B cell (primary cell): ENCODE data around the gene ADAMTS16. TPM values are rescaled to one million over a fixed set of nuclear protein-coding genes. Genes with fewer than 3 reads are reported as not detected.

Experiments
- ATAC-seq: fragments of 200-7000 bp; cut with Tn5 transposase; one replicate; pipeline ENCODE4 v1.10.0; 2021; ENCODE audit warnings: low read depth, mild to moderate bottlenecking, moderate number of reproducible peaks, moderate library complexity
- CTCF ChIA-PET: fragments of 350-600 bp; sonication (Branson Sonifier 250); formaldehyde crosslinking; loops from one replicate; lab custom pipeline; 2021; ENCODE audit warnings: antibody characterized with exemption, inconsistent platforms; lab: Charles Lee
- POLR2A ChIA-PET: fragments of 350-600 bp; sonication (Branson Sonifier 250); formaldehyde crosslinking; loops from one replicate; lab custom pipeline; 2021; ENCODE audit warnings: antibody characterized with exemption; lab: Charles Lee
- DNase-seq: peaks from one replicate; pipeline ENCODE4 v3.0.0; 2013
- H2AFZ ChIP-seq: 2 replicates; pipeline ENCODE4 v1.6.1; 2012; ENCODE audit warnings: mild to moderate bottlenecking, low read depth, low read length; ENCODE audit not compliant: insufficient read depth, poor library complexity, severe bottlenecking
- H3K27ac ChIP-seq, 2 donors: 1 replicate in 1 of 2; 2 replicates in 1 of 2; pipeline ENCODE4 v1.5.1; 2012 to 2013; ENCODE audit warnings: low read length in 2 of 2, mild to moderate bottlenecking in 2 of 2, moderate library complexity in 1 of 2
- H3K27me3 ChIP-seq, 4 experiments: fragments of 200-600 bp in 1 of 4; sonication (generic) in 1 of 4; replicated peaks in 1 of 4; 1 replicate in 2 of 4; 2 replicates in 2 of 4; pipeline versions ENCODE4 v1.6.1 to v1.7.0; 2013 to 2016; ENCODE audit warnings: low read length in 3 of 4, mild to moderate bottlenecking in 2 of 4, mixed read lengths in 1 of 4, moderate library complexity in 1 of 4; ENCODE audit not compliant: insufficient read depth in 4 of 4, control insufficient read depth in 3 of 4; ENCODE audit errors: control extremely low read depth in 1 of 4
- H3K36me3 ChIP-seq, 2 experiments: replicated peaks in 1 of 2; 1 replicate in 1 of 2; 2 replicates in 1 of 2; pipeline versions ENCODE4 v1.6.1 to v1.7.1; 2013; ENCODE audit warnings: low read length in 1 of 2; ENCODE audit not compliant: insufficient read depth in 2 of 2, control insufficient read depth in 1 of 2; ENCODE audit errors: control extremely low read depth in 1 of 2, extremely low read depth in 1 of 2
- H3K4me1 ChIP-seq, 2 donors: fragments of 200-600 bp in 1 of 2; sonication (generic) in 1 of 2; 1 replicate in 1 of 2; 2 replicates in 1 of 2; pipeline versions ENCODE4 v1.5.1 to v1.6.1; 2013 to 2017; ENCODE audit warnings: low read length in 2 of 2; ENCODE audit not compliant: control insufficient read depth in 2 of 2, insufficient read depth in 2 of 2
- H3K4me2 ChIP-seq: replicated peaks from 2 replicates; pipeline ENCODE3; 2012; ENCODE audit warnings: mild to moderate bottlenecking, low read depth, low read length; ENCODE audit not compliant: poor library complexity, severe bottlenecking
- H3K4me3 ChIP-seq, 5 experiments: fragments of 200-600 bp in 1 of 5; sonication (generic) in 1 of 5; 1 replicate in 3 of 5; 2 replicates in 2 of 5; pipeline versions ENCODE4 v1.5.1 to v1.7.0; 2011 to 2016; ENCODE audit warnings: low read length in 4 of 5, mild to moderate bottlenecking in 4 of 5, low read depth in 2 of 5, control low read depth in 1 of 5, moderate library complexity in 1 of 5; ENCODE audit not compliant: insufficient read depth in 1 of 5; ENCODE audit errors: control extremely low read depth in 1 of 5, extremely low read depth in 1 of 5
- H3K79me2 ChIP-seq: fragments of 200-600 bp; sonication (generic); one replicate; pipeline ENCODE4 v1.6.0; 2016; ENCODE audit warnings: low read length; ENCODE audit not compliant: control insufficient read depth, insufficient read depth
- H3K9ac ChIP-seq: fragments of 200-600 bp; sonication (generic); 2 replicates; pipeline ENCODE4 v1.6.1; 2017; ENCODE audit warnings: mild to moderate bottlenecking, low read length, moderate library complexity
- H3K9me3 ChIP-seq, 3 donors: one replicate each; pipeline versions ENCODE4 v1.6.1 to v1.7.1; 2013; ENCODE audit warnings: low read length in 2 of 3; ENCODE audit not compliant: control insufficient read depth in 2 of 3, insufficient read depth in 1 of 3; ENCODE audit errors: control extremely low read depth in 1 of 3
- H4K20me1 ChIP-seq: 2 replicates; pipeline ENCODE4 v1.6.0; 2012; ENCODE audit warnings: mild to moderate bottlenecking, low read length; ENCODE audit not compliant: insufficient read depth, control insufficient read depth, poor library complexity, severe bottlenecking
- H3K27ac Mint-ChIP-seq: one replicate; pipeline ENCODE4 v1.8.0; 2021; ENCODE audit warnings: mixed read lengths
- H3K27me3 Mint-ChIP-seq: one replicate; pipeline ENCODE4 v1.8.0; 2021; ENCODE audit warnings: mixed read lengths
- H3K4me1 Mint-ChIP-seq: one replicate; pipeline ENCODE4 v1.8.0; 2021; ENCODE audit warnings: mixed read lengths
- H3K4me3 Mint-ChIP-seq: one replicate; pipeline ENCODE4 v1.8.0; 2021; ENCODE audit warnings: mixed read lengths
- H3K9me3 Mint-ChIP-seq: one replicate; pipeline ENCODE4 v1.8.0; 2022; ENCODE audit warnings: mixed read lengths; ENCODE audit not compliant: insufficient read depth
- CTCF ChIP-seq: fragments of 200-600 bp; IDR thresholded peaks from one replicate; pipeline ENCODE4 v1.8.0; 2022; ENCODE audit warnings: antibody characterized with exemption, mild to moderate bottlenecking
- EZH2 ChIP-seq: IDR thresholded peaks from 2 replicates; pipeline ENCODE4 v1.6.1; 2012; ENCODE audit warnings: borderline replicate concordance, low read depth, mild to moderate bottlenecking, moderate library complexity, low read length; ENCODE audit not compliant: insufficient read depth, poor library complexity, severe bottlenecking
- WGBS: methylation state at CpG from one replicate; pipeline ENCODE4 v1.1.5; 2013; ENCODE audit warnings: missing lambda C conversion rate; ENCODE audit not compliant: insufficient coverage; 5-methylcytosine and 5-hydroxymethylcytosine counted together
- intact Hi-C: fragments of 100-400 bp; cut with micrococcal nuclease; formaldehyde crosslinking; loops from one replicate; pipeline ENCODE4 v1.10.0; 2022
- polyA plus RNA-seq: library from polyadenylated mRNA; depleted of rRNA; stranded (reverse); fragments of >200 nt; gene quantifications from 2 replicates; pipeline ENCODE4 v1.2.3, GENCODE V29; 2012
- total RNA-seq, 2 donors: library from RNA; stranded (reverse); fragments of 120-200 nt in 1 of 2; gene quantifications; 1 replicate in 1 of 2; 2 replicates in 1 of 2; pipeline versions ENCODE4 v1.2.3 to v1.2.4, GENCODE V29; 2013 to 2022

Gene ADAMTS16
- total and polyA plus RNA-seq, 2 donors (not counting 1 experiment from before 2014, with no cell fraction given): not detected

GRCh38 chr5:5285906-5286305, 145.8 kb downstream of the ADAMTS16 start:
- Histone ChIP-seq H2AFZ (no peak overlapping the region), H4K20me1 (no peaks in the 10 kb centered on the region), H3K27me3 (peaks cover 0 to 2% (median 0%) of the 10 kb centered on the region in 4 experiments), H3K27ac (no peak overlapping the region), H3K4me1 (no peaks in the 10 kb centered on the region), H3K79me2 (no peaks in the 10 kb centered on the region), H3K9me3 (peaks cover 0 to 13% (median 10%) of the 10 kb centered on the region in 3 donors), H3K4me2 (no peak overlapping the region), H3K36me3 (no peaks in the 10 kb centered on the region), H3K4me3 (no peak overlapping the region), H3K9ac (no peak overlapping the region)
- POLR2A ChIA-PET: no interaction called here
- no peaks in the 10 kb centered on the region for H3K4me1 Mint-ChIP-seq
- no peaks in the 10 kb centered on the region for H3K27me3 Mint-ChIP-seq
- WGBS: no CpG with 5 or more reads among the region's 3 CpGs
- ATAC-seq (no peak), DNase-seq (no peak)
- intact Hi-C loops: no loop called here
- TF ChIP-seq CTCF (no peak), EZH2 (no peak)
- peaks cover 2% of the 10 kb centered on the region for H3K9me3 Mint-ChIP-seq
- H3K4me3 Mint-ChIP-seq: no peak overlapping the region
- CTCF ChIA-PET: no interaction called here
- H3K27ac Mint-ChIP-seq: no peak overlapping the region

GRCh38 chr5:5287419-5287818, 147.3 kb downstream of the ADAMTS16 start:
- H3K4me3 ChIP-seq: no peak overlapping the region
- ATAC-seq (no peak), DNase-seq (no peak)
- no peak overlapping the region for H3K9ac ChIP-seq
- H3K36me3 ChIP-seq: no peaks in the 10 kb centered on the region
- H3K9me3 ChIP-seq: peaks cover 0 to 14% (median 10%) of the 10 kb centered on the region in 3 donors
- Mint-ChIP-seq H3K4me1 (no peaks in the 10 kb centered on the region), H3K4me3 (no peak overlapping the region), H3K9me3 (peaks cover 2% of the 10 kb centered on the region), H3K27ac (no peak overlapping the region), H3K27me3 (no peaks in the 10 kb centered on the region)
- peaks cover 0 to 2% (median 0%) of the 10 kb centered on the region in 4 experiments for H3K27me3 ChIP-seq
- H2AFZ ChIP-seq: no peak overlapping the region
- no peak overlapping the region for H3K27ac ChIP-seq
- intact Hi-C loops: no loop called here
- POLR2A ChIA-PET: no interaction called here
- H4K20me1 ChIP-seq: no peaks in the 10 kb centered on the region
- H3K79me2 ChIP-seq: no peaks in the 10 kb centered on the region
- no peaks in the 10 kb centered on the region for H3K4me1 ChIP-seq
- TF ChIP-seq EZH2 (no peak), CTCF (no peak)
- no peak overlapping the region for H3K4me2 ChIP-seq
- CTCF ChIA-PET: no interaction called here
- 76% methylated on average over 3 of the region's 9 CpGs for WGBS
